Upper lobe of left lung (tissue), 6 donors: ENCODE results near the gene QRFP. TPM values are rescaled to one million over a fixed set of nuclear protein-coding genes. Genes with fewer than 3 reads are reported as not detected.
A peak's percentile ranks its signal among the peaks of the same experiment; 100 is the strongest.

Experiments used
- ATAC-seq, 2 donors: fragments of 200-7000 bp; cut with Tn5 transposase; one replicate each; pipeline ENCODE4 v1.9.1; 2022; ENCODE audit warnings: mild to moderate bottlenecking in 2 of 2, moderate library complexity in 2 of 2; ENCODE audit not compliant: low FRiP score in 2 of 2
- DNase-seq, 2 donors: peaks; one replicate each; pipeline ENCODE4 v3.0.0-alpha.2; 2019 to 2020
- H3K27ac ChIP-seq, 4 donors: fragments of 200-600 bp; sonication (generic); one replicate each; pipeline ENCODE4 v1.5.1; 2016 to 2019
- H3K27me3 ChIP-seq, 4 donors: fragments of 200-600 bp; sonication (generic); one replicate each; pipeline ENCODE4 v1.5.1; 2017 to 2019
- H3K36me3 ChIP-seq, 4 donors: fragments of 200-600 bp; sonication (generic); one replicate each; pipeline ENCODE4 v1.5.1; 2016 to 2019
- H3K4me1 ChIP-seq, 4 donors: fragments of 200-600 bp; sonication (generic); one replicate each; pipeline ENCODE4 v1.5.1; 2018 to 2019
- H3K4me3 ChIP-seq, 4 donors: fragments of 200-600 bp; sonication (generic); one replicate each; pipeline ENCODE4 v1.5.1; 2017 to 2019; ENCODE audit warnings: mild to moderate bottlenecking in 2 of 4, moderate library complexity in 1 of 4
- H3K9me3 ChIP-seq, 4 donors: fragments of 200-600 bp; sonication (generic); one replicate each; pipeline ENCODE4 v1.5.1; 2018 to 2019
- CTCF ChIP-seq, 6 experiments: fragments of 450-650 bp in 4 of 6; fragments of 200-600 bp in 2 of 6; sonication (generic) in 2 of 6; IDR thresholded peaks; one replicate each; pipeline ENCODE4 v1.5.1; 2016 to 2019; ENCODE audit warnings: antibody characterized with exemption in 6 of 6
- EP300 ChIP-seq, 4 donors: sonication (generic); formaldehyde crosslinking; IDR thresholded peaks; one replicate each; pipeline ENCODE4 v1.5.1; 2017; ENCODE audit warnings: antibody characterized with exemption in 4 of 4, control low read depth in 2 of 4
- POLR2A ChIP-seq, 4 donors: fragments of 450-650 bp; IDR thresholded peaks; one replicate each; pipeline ENCODE4 v1.5.1; 2016 to 2017; ENCODE audit warnings: antibody characterized with exemption in 4 of 4, mild to moderate bottlenecking in 2 of 4
- POLR2AphosphoS5 ChIP-seq, 2 donors: sonication (generic); formaldehyde crosslinking; IDR thresholded peaks; one replicate each; pipeline ENCODE4 v1.5.1; 2017; ENCODE audit warnings: antibody characterized with exemption in 2 of 2
- WGBS, 2 donors: methylation state at CpG; one replicate each; pipeline ENCODE4 v1.1.5; 2017 to 2018; 5-methylcytosine and 5-hydroxymethylcytosine counted together
- total RNA-seq, 6 donors: library from RNA; depleted of rRNA in 4 of 6; stranded (reverse); fragments of >200 nt in 4 of 6; gene quantifications; one replicate each; pipeline versions ENCODE4 v1.1.0 to v1.2.1, GENCODE V29; 2016 to 2021
- donor health status: DM: no; HTN: no; CAD: no; lungs with moderate emphysema.
- donor health status: DM: no; HTN: yes; CAD: no; lungs with severe emphysema.

QRFP gene
- total RNA-seq, 6 donors from 2014 or later = not detected

DNA sequence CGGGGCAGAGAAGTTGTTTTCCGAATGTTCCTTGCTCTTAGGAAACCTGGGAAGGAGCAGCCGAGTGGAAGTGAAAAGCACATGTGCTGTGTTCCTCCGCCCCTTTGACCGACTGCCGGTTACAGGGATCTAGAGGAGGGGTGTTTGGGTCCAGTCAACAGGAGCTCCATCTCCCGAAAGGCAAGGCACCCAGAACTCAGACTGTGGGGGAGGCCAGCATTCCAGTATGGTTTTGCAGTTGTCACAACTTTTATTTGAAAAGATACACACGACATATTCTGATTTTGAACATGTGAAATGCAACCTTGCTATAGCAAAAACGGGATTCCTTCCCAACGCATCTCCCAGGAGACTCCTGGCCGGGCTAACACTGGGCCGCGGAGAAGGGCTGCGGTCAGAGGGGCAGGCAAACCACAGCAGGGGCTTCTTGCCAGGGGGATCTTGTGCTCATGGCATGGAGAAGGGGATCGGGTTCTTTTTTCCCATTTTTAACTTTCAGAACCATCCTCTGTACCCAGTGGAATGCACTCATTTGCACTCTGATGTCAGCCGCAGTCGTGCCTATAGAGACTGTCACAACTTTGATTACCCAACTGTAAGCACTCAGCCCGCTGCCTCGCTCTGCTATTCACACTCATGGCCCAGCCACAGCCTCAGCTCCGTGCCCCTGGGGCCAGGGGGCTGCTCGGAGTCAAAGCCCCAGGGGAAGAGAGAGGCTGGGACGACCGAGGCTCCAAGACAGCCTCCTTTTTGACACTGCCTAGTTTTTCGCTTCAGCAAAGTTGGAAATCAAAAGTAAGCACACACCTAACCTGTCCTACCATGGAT is 3.9 kb downstream of the QRFP start:
- 90% methylated on average over 22 to 24 of the region's 24 CpGs for WGBS, 2 donors
- no peaks in the 10 kb centered on the region for H3K9me3 ChIP-seq
- ATAC-seq = no peak
- H3K27ac ChIP-seq = peak overlapping the region in 1 of 4 donors; percentile 46
- DNase-seq = no peak
- peak overlapping the region in 1 of 4 donors; percentile 31 for H3K4me3 ChIP-seq
- no peak for TF ChIP-seq POLR2A (IDR thresholded peaks at IDR 0.05)
- no peak for TF ChIP-seq POLR2AphosphoS5 (IDR thresholded peaks at IDR 0.05)
- TF ChIP-seq CTCF (IDR thresholded peaks at IDR 0.05) = no peak
- TF ChIP-seq EP300 (IDR thresholded peaks at IDR 0.05) = no peak
- peaks cover 0 to 10% (median 0%) of the 10 kb centered on the region in 4 donors for H3K4me1 ChIP-seq
- H3K36me3 ChIP-seq = peaks cover 0 to 60% (median 25%) of the 10 kb centered on the region in 4 donors
- H3K27me3 ChIP-seq = no peaks in the 10 kb centered on the region

DNA sequence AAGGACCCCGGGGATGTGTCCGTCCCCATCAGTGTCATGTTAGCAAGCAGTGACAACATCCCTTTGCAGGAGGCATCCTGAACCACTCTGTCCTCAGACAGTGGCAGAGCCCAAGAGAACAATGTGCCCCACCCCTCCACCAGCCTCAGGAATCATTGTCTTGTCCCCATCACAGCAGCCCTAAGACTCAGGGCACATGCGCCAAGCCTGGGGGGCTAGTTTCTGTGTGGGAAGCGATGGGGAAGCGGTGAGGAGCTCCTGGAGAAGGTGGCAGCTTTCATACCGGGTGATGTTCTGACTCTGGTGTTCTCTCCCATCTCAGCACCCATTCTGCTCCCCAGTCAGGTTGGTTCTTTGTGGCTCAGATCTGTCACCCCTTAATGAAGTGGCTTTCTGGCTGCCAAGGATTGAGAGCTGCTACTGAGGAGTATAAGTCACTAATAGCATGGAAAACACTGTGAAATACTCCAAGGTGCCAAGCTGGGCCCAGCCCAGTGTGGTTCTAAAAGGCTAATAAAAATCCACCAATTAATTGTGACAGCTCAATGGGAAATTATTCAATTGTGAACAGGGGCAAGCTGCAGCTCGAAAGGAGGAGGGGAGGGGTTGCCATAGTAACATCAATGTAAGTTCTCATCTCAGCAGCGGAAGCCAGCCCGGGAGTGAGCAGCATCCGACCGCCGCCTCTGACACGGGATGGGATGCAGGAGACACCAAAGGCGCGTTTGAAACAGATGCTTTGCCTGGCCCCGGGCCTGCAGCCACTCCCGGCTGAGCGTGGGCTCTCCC is 4.7 kb downstream of the QRFP start:
- H3K4me1 ChIP-seq = peaks cover 0 to 10% (median 0%) of the 10 kb centered on the region in 4 donors
- H3K36me3 ChIP-seq = peaks cover 0 to 68% (median 31%) of the 10 kb centered on the region in 4 donors
- DNase-seq = no peak

DNA sequence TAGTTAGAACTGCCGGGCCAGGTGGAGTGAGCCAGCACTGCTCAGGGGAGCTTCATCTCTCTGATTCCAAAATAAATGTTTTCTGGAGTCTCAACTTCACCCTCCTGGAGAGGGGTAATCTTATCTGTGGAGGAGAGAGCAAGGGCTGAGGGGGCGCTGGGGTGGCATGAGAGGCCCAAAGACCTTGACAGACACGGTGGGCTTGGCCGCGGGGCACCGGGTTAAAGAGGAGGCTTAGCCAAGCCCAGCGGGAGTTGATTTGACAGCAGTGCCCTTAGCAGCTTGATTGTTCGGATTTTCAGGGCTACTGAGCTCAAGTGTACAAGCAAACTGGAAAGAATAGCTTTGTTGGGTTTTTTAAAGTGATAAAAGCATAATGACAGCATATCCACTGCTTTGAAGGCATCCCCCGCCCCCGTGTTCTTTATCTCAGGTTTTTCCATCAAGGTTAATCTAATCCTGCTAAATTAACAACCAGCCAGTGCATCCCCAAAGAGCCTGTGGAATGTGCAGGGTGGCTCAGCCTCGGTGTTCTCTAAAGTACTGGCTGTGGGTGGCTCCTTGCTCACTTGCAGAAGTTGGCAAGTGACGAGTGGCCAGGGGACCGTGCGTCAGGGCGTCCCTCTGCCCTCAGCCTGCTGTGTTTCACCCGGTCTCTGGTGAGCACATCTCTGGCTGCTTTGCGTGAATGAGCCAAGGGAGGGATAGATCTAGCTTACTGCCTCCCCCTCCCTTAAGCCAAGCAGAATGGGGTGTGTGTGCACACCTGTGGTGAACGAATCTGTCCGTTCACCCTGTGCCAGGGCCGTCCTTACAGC is 5.5 kb downstream of the QRFP start:
- TF ChIP-seq EP300 (IDR thresholded peaks at IDR 0.05) (no peak), POLR2AphosphoS5 (IDR thresholded peaks at IDR 0.05) (no peak), POLR2A (IDR thresholded peaks at IDR 0.05) (no peak), CTCF (IDR thresholded peaks at IDR 0.05) (no peak)
- Histone ChIP-seq H3K4me1 (peaks cover 0 to 10% (median 0%) of the 10 kb centered on the region in 4 donors), H3K27me3 (no peaks in the 10 kb centered on the region), H3K9me3 (no peaks in the 10 kb centered on the region), H3K4me3 (no peak overlapping the region), H3K27ac (no peak overlapping the region), H3K36me3 (peaks cover under 1 to 76% (median 39%) of the 10 kb centered on the region in 4 donors)
- 81 to 89% methylated on average over 11 to 20 of the region's 20 CpGs for whole genome bisulfite sequencing, 2 donors
- no peak for DNase-seq
- ATAC-seq = no peak

More for the DNA sequence above, 4.7 kb downstream of the QRFP start:
- Histone ChIP-seq H3K27ac (no peak overlapping the region), H3K9me3 (no peaks in the 10 kb centered on the region), H3K27me3 (no peaks in the 10 kb centered on the region), H3K4me3 (no peak overlapping the region)
- no peak for ATAC-seq
- WGBS, 2 donors = 78 to 90% methylated on average over 12 to 18 of the region's 18 CpGs
- TF ChIP-seq POLR2A (IDR thresholded peaks at IDR 0.05) = no peak
- TF ChIP-seq EP300 (IDR thresholded peaks at IDR 0.05) = no peak
- no peak for TF ChIP-seq POLR2AphosphoS5 (IDR thresholded peaks at IDR 0.05)
- no peak for TF ChIP-seq CTCF (IDR thresholded peaks at IDR 0.05)

GRCh38 chr9:130890124-130890523 is 6.5 kb downstream of the QRFP start:
- H3K9me3 ChIP-seq = no peaks in the 10 kb centered on the region
- H3K27me3 ChIP-seq = no peaks in the 10 kb centered on the region
- ATAC-seq = no peak
- no peak for TF ChIP-seq POLR2AphosphoS5 (IDR thresholded peaks at IDR 0.05)
- no peak for TF ChIP-seq EP300 (IDR thresholded peaks at IDR 0.05)
- no peak for TF ChIP-seq POLR2A (IDR thresholded peaks at IDR 0.05)
- no peak for TF ChIP-seq CTCF (IDR thresholded peaks at IDR 0.05)
- no peak for DNase-seq
- 93 to 94% methylated on average over 4 to 9 of the region's 9 CpGs for WGBS, 2 donors
- peaks cover 0 to 10% (median 0%) of the 10 kb centered on the region in 4 donors for H3K4me1 ChIP-seq
- no peak overlapping the region for H3K4me3 ChIP-seq
- no peak overlapping the region for H3K27ac ChIP-seq
- peaks cover 9 to 85% (median 48%) of the 10 kb centered on the region in 4 donors for H3K36me3 ChIP-seq
